NCI-H2081 (cell line): ENCODE results near the gene UBR4.

Source experiments
- DNase-seq, 2 experiments: peaks; one replicate each; lab custom pipeline; 2025; lab: John Stamatoyannopoulos, UW

UBR4 gene

GRCh38 chr1:19091196-19091953, 118.7 kb downstream of the UBR4 start:
- DNase-seq: no peak

GRCh38 chr1:19089524-19089923, 120.5 kb downstream of the UBR4 start:
- DNase-seq: no peak

DNA sequence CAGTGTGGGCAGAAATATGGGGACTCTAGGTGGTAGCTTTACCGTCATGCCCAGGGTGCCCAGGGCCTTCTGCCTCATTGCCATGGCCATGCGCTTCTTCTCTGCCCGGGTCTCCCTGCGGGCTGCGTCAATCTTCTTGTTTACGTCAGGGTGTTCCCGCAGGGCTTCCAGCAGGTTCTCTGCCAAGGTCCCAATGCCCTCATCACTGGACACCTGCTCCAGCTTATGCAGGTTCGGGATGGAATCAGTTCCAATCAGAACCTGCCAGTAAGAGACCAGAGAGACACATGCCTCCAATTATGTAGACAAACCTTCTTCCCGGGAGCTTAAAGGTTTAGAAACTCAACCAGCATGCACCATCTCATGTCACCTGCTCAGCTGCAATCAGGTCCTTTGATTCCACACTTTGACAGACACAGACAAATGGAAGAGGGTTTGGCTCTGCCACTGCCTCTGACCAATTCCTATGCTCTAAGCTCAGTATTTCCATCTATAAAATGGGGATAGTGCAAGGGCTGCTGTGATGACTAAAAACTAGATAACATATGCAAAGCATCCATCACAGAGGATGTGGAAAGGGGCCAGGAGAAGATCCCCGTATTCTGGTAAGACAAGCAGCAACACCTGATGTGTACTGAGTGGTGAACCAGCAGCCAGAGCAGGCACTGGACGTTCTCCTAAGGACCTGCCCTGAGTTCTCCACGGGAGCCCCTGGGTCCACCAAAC, 121.2 kb downstream of the UBR4 start:
- no peak for DNase-seq

DNA sequence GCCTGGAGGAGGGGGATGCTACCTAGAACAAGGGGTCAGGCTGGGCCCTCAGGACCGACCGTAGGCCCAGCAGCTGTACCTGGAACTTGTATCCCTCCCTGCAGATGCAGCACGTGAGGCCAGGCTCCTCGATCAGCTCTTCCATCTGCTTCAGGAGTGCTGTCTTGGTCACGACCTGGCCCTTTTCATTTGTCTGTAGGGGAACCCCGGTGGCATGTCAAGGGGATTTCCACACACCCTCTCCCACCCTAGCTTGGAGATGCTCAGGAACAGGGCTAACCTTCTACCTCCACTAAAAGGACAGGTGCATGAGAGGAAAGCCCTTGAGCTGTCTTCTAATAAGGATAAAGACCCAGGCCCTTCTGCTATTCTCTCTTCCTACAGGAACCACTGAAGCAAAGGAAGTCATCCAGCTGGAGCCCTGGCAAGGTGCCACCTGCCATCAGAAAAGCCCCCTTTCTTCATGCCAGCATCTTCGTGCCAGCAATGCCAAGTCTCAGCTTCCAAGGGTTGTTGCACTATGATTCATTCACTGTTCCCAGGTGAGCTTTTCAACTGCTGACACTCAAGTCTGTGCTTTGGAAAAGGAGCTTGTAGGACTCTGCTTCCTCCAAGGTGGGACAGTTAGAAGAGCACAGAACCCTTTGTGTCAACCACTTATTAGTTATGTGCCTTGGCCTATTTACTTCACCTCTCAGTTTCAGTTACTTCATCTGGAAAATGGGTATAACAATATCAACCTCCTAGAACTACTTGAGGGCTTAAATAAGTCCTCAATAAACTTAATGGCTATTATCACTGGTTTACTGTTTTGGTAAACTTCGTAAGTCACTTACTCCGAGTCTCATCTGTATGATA, 122.1 kb downstream of the UBR4 start:
- DNase-seq: no peak

- DNase-seq: no peak
These were observed 122.9 kb downstream of the UBR4 start for GRCh38 chr1:19087017-19087736.

DNA sequence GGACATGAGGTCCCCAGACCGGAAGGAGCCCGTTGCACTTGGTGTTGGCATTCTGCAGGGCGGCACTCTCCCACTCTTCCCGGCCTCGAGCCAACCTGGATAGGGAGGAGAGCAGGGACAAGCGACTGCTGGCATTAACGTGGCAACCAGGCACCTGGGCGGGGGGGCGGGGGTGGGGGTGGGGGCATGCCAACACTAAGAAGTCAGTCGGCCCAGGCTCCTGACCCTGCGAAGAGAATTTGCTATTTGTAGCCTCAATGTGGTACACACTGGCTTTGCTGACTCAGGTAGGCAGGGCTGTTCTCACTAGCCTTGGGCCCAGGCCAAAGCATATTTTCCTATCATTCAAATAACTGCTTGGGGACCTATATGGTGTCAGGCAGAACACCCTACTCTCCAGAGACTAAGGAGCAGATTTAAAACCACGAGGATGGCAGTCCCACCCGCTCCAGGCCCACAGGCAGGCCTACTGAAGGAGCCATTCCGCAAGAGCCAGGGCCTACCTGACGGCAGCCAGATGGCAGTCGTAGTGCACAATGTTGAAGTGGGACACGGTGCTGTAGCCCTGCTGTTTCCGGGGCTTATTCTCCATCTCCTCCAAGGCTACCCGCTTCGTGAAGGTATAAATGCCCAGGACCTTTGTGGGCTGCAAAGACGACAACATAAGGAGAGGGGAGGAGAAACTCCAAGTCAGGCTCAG, 123.7 kb downstream of the UBR4 start:
- no peak for DNase-seq

DNA sequence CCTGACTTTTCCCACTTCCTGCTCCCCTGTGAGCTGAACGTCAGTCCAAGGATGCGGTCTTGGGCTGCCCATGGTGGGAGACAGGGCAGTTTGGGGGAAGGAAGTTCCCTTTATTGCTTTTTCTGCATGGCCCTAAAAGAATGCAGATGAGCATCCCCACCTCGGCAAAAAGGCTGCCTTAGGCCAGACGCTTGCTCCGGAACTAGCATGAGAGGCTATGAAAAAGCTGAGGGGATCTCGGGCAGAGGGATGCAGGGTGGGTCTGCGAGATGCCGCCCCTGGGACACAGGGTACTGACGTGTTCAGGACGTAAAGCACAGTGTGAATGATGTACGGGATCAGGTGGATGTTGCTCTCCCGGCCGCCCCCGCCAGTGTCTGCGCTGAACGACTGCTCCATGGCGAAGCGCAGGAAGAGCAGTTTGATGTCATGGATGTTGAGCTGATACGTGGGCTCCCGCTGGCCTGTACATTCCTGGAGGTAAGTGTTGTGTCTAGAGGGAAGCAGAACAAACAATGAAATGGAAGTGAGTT, 125.8 kb downstream of the UBR4 start:
- no peak for DNase-seq

GRCh38 chr1:19083081-19083480, 127.0 kb downstream of the UBR4 start:
- DNase-seq: no peak

GRCh38 chr1:19081218-19081893, 128.7 kb downstream of the UBR4 start:
- no peak for DNase-seq

DNA sequence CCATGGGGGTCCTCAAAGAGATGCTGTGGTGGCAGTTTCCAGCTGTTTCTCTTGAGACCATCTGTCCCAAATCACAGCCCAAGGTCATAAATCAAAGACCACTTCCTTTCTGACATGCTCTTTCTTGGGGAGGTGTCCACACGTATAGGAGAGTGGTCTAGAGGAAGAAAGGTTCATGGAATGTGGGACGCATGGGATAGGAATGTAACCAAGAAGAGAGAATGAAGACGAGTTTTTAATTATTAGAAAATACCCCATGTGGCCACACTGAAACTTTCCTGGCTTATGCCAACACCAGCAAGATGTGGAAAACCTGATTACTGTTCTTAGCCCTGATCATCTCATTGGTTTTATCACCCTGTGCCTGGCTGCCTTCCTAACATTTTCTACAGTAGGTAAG, 129.3 kb downstream of the UBR4 start:
- no peak for DNase-seq

GRCh38 chr1:19079541-19080472, 130.3 kb downstream of the UBR4 start:
- DNase-seq: no peak

DNA sequence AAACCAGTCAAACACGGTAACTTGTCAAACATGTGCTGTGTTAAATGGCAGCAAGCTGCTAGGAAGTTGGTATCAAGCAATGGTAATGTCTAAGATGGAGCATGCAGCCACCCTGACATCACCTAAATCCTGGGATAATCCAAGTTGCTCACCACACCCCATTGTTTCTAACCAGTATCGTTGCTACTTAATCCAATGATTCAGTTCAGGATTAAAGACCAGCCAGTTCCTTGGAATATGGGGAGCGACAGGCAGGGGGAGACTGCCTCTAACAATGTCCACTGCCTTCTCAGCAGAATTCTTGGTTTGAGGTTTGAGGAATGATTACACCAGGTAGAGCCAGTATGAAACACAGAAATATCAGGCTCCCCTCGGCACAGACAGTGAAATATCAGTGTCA, 131.5 kb downstream of the UBR4 start:
- DNase-seq: no peak

DNA sequence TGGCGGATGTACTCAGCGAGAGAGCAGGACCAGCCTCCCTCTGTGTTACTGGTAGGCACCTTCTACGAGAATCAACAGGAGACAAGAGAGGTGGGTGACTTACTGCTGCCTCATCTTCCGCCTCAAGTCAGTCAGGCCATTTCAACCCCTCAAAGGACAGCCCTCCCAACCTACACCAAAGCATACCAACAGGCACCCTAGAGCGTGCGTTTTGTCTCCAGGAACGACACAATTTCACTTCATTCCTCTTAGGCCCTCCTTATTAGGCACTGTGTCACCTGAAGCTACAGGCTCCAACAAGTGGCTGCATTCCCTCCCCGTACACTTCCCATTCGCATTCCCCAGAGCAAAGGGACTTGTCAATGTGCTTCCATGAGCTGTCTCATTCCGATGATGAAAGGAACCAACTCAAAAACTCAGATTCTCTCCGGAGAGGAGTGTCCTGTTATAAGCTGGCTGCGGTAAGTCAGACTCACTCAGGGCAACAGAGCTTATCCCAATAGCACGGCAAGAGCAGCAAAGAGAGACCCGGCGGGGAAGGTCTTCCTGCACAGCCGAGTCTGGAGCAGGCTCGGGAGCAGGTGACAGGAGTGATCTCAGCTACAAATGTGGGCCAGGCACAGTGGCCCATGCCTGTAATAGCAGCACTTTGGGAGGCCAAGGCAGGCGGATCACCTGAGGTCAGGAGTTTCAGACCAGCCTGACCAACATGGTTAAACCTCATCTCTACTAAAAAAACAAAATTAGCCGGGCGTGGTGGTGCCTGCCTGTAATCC, 133.0 kb downstream of the UBR4 start:
- DNase-seq: no peak

DNA sequence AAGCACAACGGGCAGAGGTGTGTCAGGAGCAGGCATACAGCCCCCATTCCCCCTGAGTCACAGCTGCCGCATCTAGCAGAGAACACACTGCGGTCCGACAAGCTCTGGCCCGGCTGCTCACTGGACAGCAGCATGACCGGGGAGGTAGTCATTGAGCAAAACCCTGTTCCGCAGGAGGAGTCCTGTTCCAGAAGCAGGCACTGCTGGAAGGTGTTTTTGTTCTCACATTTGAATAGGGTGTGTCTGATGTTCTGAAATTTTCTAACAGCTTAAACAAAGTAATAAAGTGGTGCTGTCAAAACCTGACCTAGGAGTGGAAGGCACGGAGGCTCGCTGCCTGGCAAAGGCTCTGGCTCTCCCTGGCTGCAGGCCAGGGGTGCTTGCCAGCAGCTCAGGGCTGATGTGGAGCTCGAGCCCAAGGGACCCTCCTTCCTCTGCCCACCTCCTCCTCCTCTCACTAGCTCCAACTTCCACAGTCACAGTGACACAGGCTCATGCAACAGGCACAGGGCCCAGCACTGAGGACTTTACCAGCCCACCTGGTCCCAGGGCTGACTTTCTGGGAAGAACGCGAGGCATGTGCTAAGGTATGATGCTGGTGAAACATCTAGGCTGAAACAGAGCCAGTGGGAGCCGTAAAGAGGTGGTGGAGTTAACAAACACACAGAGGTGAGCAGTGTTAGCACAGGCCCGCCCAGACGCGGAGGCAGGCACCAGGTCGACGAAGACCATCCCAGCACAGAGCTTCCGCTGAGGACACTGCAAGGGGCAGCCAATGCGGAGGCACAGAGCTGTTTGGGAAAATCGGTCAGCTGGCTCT, 135.0 kb downstream of the UBR4 start:
- no peak for DNase-seq

GRCh38 chr1:19074361-19074901, 135.6 kb downstream of the UBR4 start:
- no peak for DNase-seq

DNA sequence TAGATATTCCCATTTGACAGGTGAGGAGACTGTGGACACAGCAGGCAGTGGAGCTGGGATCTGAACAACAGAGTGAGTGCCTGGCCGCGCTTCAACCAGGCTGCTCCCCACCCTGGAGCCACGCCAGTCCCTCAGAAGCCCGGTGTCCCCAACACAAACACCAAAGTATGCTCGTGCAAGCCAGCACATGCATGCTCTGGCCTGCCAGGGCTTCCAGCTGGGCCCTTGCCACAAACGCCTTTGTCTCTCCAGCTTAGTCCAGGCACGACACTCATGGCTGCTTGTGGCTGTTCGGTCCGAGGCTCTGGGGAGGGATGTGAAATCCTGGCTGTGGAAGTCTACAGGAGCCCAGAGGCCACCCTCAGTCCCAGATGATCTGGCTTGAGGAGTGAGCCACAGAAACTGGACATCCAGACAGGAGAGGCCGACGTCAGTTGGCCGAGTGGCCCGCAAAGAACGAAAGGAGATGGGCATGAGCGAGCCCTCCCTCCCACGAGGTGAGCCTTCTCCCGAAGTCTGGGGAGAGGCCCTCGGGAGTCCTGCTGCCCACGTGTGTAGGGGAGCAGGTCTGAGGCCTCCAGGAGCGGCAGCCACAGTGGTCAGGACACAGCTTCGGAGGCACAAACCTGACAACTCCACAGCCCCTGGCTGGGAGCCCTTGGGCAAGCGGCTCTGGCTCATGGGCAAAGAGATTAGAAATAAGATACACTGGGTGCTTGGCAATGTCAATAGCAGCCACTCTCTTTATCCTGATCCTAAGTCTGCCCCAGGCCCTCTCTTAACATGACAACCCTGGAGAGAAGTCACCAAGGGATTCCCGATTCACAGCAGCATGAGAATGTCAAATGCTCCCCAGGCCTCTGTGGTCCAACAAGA, 136.5 kb downstream of the UBR4 start:
- no peak for DNase-seq
